HG02623 (cell line): ENCODE results near the gene CRACR2A.

ENCODE experiments used
- ATAC-seq: cut with Tn5 transposase; IDR thresholded peaks from one replicate; pipeline ENCODE4 v1.9.1; 2021; ENCODE audit warnings: moderate library complexity; ENCODE audit not compliant: unreplicated experiment

Gene CRACR2A

DNA sequence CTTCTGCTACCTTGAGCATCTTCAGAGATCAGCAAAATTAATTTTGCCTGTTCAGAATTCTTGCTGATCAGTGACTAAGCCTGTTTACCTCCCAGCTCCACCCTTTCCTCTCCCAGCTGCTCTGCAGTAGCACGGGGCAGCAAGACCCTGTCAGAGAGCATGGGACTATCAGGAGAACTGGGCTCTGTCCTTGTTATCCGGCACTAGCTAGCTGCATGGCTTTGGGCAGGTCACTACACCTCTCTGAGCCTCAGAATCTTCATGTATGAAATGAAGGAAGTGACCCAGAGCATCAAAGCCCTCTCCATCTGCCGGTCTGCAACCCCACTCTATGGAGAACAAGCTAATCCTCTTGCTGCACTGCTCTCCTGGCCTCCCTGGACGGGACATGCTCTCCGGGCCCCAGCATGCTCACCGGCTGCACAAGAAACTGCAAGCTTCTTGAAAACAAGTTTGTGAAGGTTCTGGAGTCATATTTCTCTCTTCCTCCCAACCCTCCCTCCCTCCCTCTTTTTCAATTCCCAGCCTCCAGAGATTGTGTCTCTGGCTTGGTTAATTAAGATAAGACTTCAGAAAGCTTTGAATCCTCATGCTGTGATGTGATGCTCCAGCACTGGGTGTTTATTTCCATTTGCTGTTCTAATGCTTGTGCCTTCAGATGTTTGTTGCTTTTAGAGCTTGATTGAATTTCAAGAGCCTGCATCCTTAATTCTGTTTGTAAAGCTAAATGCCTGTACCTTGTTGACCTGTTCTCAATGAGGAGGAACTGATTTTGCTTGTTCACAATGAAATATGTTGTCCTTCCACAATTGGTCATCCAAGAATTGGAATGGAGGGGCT, 101.1 kb downstream of the CRACR2A start:
- no peak for ATAC-seq

DNA sequence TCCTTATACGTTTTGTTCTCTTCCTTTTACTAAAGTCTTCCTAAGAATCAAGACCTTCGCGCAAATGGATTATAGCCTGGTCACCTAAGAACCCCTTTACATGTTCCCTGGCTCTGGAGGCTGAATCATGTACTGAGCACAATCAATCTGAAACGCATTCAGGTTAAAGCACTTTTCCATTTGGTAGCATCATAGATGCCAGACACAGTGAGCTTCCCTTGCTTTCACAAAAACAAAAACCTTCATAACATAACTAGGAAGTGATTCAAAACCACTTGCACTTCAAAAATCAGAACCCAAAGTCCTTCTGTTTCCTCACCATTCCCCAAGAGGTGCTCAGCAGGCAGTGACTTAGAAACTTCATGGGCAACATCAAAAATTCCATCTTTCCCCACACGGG, 105.4 kb downstream of the CRACR2A start:
- ATAC-seq, result no peak

DNA sequence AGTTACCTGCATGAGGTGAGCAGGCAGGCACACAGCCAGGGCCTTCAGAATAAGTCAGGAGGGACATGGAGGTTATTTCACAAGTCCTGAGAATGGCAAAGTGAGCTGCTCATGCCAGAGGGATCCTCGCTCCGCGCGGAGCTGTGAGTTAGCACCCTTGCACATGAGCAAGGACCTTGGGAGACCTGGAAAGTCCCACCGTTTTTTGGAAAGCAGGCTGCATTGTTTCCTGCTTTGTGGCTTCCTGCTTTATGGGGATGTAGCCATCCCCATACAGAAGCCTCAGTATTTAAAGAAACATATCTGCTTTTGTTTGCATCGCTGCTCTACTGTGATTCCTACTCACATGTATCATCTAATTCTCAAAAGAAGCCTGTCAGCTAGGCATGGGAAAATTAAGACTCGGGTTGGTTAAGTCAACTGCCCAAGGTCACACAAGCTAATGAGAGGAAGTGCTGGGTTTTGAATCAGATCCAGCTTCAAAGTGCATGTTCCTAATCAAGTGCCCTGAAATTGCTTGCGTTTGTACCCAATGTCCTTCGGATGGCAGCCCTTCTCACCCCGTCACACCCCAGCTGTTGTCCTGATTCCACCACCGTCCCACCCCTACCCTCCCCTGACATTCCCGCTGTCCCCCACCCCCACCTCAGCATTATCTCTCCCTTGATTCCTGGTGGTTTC, 106.2 kb downstream of the CRACR2A start:
- ATAC-seq, result no peak

DNA sequence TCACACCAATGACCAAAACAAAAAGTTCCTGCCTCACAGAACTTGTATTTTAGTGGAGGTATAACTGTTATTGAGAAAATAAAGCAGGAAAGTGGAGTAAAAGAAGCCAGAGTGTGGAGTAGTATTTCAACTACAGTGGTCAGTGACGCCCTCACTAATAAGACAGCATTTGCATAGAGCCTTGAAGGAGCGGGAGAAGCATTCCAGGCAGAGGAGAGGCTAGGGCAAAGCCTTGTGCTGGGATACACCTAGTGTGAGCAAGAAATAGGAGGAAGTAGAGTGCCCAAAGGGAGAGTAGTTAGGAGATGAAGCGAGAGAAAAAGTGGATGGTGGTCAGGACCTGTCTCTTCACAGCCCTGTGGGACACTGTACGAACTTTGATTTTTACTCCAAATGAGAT, 107.8 kb downstream of the CRACR2A start:
- no peak for ATAC-seq

DNA sequence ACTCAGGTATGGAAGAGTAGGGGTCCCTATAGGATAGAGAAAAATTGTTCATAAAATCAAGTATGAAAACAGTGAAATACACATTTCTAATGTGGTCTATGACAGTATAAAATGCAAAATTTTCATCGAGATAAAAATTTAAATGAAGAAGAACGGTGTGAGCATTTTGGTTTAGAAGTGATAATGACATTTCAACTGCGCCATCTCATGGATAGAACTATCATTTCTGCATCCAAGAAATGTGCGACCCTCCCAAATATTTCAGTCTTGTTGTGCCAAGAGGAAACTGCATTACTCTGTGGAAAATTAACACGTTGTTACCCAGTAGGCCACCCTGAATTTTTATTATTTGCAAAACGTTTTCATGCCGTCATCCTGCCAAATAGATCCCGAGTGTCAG, 108.8 kb downstream of the CRACR2A start:
- ATAC-seq, result no peak

DNA sequence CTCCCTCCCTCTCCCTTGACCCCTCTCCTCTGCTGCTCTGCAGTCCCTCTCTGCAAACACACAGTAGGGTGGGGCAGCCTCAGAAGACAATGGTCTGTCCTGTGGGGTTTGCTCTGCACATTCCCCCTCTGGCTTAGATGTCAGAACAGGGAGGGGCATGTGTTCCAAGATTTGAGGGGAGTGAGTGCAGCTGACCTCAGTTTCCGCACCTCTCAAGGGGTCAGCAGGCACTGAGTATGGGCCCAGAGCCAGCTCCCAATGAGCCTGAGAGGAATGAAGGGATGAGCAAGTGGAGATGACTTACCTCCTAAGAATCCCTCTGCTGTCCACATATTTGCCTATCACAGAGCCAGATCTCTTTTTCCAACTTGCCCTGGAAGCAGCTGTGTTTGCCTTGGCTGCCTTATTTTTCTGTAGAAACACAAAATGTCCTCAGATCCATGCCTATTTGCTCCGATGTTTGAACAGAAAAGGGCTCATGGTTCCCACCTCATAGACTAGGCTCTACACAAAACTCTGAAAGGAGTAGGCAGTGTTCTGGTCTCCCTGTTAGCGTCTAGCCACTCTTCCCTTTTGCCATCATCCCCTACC, 111.4 kb downstream of the CRACR2A start:
- no peak for ATAC-seq

DNA sequence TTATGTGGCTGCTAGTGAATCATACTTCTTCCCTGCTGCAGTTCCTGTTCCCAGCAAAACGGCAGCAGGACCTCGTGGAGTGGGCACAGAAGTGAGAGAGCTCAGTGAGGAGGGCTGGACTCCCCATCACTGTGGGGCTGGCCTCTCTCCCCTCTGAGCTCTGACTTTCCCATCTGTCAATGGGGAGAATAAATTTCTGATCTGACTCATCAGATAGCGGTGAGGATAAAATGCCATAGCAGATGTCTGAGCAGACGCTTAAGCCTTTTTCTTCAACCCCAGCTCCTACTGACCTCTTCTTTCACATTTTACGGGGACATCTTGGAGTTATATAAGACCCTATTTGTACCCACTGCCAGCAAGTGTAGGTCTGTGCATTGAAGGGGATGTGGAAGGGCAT, 116.6 kb downstream of the CRACR2A start:
- no peak for ATAC-seq

DNA sequence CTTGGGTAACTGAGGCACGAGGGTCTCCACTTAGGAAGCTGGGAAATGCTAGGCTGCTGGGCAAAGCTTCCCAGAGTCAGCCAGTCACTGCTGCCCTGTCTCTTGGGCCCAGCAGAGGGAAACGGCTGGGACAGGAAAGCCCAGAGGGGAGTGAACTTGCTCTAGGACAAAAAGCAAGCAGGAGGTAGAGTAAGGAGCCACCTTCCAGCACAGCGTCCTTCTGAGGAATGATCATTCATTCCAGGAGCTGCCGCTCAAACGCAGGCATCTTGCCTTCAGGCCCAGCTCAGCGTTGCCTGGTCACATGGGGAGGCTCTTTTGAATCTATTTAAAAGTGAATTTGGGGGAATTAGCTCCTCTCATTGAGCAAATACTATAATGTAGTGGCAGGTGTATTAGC, 118.6 kb downstream of the CRACR2A start:
- no peak for ATAC-seq

DNA sequence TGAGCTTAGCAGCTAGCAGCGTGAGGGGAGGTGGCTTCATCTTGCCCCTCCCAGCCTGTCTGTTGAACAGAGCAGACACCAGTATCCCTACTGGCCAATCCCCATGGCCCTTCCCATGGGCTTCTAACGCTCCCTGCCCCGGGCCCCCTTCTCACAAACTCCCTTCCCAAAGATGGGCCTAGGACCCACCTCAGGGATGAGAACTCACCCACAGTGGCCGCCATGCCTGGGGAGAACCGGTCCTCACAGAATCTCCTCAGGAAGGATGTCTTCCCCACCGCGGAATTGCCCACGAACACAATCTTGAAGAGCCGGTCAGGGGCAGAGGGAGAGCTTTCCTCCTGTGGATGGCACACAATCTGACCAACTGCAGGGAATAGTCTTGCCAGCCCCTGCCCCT, 119.5 kb downstream of the CRACR2A start:
- no peak for ATAC-seq

DNA sequence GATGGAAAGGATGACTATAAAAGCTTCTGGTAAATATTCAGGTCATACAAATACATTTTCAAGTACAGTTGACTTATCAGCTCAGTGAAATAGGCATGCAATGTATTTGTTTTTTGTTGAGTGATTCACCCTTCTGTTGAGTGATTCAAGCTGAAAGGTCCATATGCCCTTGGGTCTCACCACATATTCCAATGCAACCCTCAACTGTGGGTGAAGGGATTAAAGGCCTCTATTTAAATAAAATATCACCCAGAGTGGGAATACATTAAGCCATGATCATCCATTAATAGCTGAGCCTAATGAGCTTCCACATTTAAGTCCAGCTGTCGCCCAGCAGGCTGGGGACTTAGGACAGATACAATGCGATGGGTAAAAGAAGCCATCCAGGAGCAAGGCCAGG, 120.2 kb downstream of the CRACR2A start:
- no peak for ATAC-seq

DNA sequence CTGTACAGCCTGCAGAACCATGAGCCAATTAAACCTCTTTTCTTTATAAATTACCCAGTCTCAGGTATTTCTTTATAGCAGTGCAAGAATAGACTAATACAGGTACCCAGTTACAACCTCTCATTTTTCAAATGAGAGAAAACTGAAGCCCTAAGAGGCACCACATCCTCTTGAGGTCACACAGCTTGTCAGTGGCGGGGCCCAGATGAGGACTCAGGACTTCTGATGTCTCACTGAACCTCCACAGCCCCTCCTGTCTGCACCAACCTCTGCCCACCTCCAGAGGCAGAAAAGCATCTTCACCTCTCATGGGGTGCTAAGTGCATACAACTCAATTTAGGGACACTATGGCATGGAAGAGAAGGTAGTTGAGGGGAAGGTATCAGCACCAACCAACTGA, 120.7 kb downstream of the CRACR2A start:
- no peak for ATAC-seq

DNA sequence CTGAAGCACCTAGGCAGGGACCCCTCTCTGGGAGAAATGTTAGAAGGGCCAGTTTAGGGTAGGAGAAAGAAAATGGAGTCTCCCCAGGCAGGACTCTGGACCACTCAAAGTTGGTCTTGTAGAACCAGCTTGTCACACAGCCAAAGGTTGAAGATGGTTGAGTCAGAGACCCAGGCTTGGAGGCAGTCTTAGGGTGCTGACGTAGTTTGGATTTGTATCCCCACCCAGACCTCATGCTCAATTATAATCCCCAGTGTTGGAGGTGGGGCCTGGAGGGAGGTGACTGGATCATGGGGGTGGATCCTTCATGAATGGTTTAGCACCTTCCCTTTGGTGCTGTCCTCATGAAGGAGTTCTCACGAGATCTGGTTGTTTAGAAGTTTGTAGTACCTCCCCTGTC, 121.2 kb downstream of the CRACR2A start:
- no peak for ATAC-seq

DNA sequence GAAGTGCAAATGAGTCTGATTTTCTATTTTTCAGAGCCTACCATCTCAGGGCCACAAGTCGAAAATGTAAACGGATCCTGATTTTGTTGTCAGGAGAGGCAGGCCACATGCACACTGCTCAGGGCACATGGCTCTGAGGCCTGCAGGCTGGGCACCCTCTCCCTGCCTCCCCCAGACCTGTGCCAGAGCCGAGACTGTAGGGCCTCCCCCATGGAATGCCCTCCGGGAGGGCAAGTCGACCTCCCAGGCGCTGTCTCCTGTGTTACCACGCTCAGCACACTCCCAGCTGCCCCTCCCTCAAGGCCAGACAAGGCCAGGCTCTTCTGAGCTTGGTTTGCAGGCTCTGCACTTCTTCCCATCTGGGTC, 121.7 kb downstream of the CRACR2A start:
- no peak for ATAC-seq

DNA sequence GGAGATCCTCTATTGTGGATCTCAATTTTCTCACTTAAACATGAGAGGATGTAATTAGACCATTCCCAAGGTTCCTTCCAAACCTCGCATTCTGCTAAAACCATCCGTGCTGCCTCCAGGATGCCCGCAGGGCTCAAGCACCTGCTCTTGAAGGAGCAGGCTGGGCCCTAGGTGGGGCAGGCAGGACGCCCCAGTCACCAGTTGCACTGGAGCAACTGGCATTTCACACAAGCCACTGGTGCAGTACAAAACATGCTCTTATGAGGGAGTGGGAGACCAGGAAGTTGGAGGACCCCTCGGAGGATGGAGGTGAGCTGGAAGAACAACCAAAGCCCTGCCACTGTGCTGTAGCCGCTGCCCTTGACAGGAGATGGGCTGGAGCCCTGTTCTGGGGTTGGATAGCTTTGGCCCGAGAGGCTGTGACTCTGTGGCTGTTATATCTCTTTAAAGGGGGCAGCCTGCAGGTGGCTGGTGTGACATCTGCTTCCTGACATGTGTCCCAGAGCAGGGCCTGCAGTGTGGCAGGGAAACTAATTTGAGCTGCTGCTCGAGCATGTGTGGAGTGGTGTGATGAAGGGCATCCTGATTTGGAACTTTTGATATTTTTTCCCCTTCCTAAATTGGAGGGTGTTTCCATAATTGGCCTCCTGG, 122.2 kb downstream of the CRACR2A start:
- ATAC-seq, result no peak

DNA sequence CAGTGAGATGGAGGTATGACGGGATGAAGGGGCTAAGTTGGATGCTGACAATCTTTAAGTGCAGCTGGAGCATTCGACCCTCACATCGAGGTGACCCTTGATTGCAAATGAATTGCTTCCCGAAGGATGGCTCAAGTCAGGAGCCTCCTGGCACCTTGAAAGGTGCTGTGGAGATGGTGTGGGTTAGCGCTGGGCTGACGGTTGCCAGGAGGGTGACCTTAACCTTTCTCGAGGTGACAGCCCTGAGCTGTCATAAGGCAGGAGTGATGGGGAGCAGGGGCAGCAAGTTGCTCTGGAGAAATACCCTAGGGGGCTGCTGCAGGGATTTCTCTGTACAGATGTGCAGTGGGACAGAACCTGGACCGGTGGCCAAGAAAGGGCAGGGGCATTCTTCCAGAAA, 122.8 kb downstream of the CRACR2A start:
- ATAC-seq, result no peak

DNA sequence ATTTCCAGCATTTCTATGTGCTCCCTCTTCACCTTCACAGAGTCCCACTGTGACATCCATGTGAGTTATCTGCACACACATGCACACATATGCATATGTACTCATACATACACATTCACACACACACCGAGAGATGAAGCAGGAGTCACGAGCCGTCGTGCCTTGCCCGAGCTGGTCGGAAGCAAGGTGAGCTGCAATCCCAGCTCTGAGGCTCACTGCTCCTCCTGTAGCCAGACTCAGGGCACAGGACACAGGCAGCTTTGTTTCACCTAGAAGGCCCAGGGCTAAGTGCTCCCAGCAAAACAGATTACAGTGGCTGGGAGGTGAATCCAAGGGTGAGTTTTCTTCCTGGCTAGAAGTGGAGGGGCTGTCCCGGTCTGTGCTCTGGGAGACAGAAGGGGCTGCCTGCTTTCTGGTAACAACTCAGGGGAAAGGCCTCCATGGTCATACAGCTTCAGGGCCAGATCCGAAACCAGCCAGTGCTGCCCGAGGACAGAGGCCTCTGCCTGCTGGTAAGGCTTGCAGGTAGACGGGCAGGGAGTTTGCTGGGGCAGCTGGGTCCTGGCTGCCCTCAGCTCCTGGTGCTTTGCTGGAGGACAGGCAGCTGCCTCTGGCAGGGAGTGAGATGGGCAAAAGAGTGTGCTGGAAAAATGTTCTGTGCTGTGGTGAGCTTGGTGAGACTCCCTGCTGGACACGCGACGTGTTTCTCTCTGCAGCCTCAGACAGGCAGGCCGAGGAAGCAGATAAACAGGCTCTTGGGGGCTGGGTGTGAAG, 123.7 kb downstream of the CRACR2A start:
- ATAC-seq, result no peak

DNA sequence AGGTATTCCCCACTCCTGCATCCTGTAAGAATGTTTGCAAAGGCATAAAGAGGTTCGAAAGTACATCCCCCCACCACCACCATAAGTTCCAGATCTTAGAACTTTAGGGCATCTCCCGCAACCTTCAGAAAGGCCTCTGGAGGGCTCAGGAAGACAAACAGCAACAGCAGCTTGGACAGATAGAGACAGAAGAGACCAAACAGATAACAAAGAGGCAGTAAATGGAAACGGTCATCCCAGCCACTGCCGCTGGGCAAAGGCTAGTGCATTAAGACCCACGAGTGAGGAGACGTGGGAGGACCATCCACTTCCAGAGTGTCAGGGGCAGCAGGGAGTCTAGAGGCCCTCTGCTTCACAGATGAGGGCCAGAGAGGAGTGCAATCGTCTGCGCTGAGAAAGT, 124.3 kb downstream of the CRACR2A start:
- no peak for ATAC-seq

DNA sequence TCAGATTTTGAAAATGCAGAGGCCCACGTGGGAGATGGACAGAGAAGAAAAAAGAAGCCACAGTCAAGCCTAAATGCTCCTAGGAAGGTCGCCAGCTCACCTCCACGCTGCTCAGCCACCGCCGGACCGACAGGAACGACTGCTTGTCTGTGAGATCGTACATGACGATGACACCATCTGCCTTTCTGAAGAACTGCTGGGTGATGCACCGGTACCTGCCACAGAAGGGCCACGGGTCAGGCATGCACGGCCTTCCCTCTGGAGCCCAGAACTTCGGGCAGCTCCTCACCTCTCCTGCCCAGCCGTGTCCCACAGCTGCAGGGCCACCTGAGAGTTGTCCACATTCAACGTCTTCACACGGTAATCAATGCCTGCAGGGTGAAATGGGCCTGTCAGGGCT, 125.6 kb downstream of the CRACR2A start:
- ATAC-seq, result no peak

DNA sequence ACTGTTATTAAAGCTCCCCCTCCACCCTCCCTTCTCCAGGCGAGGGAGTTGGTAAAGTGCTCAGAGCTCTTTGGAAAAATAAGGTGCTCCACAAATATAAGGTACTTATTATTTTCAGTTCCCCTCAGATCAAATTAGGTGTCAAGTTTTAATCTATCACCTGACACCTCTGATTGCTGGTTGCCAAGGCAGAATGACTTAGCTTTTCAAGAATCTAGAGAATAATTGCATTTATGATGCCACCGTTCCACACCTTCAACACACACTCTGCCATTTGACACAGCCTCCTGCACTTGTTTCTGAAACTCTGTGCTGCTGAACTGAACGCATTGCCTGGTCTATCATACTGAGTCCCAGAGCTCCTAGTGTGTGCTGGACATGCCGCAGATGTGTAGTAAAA, 128.6 kb downstream of the CRACR2A start:
- ATAC-seq, result no peak

DNA sequence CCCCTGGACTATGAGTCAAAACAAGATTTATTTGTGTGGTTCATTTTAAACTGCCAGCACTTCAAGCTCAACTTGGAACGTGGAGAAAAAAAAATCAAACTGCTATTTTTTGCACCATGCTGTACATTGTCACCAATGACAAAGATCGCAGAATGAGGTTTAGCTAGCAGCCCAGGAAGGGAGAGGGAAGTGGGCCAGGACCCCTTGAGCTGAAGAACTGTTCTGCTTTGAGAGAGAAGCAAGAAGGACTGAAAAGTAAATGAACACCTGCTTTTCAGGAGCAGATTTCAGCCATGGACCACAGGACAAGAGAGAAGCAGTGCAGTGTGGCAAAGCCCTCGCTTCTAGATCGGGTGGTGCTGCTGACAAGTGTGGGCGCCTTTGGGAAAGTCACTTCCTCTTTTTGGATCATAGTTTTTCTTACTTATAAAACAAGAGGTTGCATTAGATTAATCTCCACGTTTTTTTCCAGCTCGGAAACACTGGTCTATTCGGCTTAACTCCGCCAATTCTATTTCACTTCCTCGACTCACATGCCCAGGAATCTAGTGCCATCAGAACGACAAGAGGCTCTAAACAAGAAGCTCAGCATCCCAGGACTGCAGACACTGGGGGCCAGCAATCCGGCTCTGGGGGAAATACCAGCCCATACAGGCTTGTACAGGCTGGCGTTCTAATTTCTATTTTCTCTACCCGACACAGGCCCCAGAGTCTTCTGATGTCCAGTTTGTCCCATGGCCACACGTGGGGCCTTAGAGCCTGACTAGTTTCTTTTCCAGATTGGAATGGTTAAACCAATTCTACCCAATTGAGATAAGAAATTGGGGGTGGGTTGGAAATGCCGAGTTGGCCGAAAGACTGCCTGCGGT, 129.9 kb downstream of the CRACR2A start:
- ATAC-seq, result no peak
